Adipose tissue (tissue), 3 donors: ENCODE results near the gene TAS1R1. TPM values are rescaled to one million over a fixed set of nuclear protein-coding genes. Genes with fewer than 3 reads are reported as not detected.

ENCODE experiments used
- H3K27ac ChIP-seq: one replicate; pipeline ENCODE4 v1.5.1; 2013; ENCODE audit warnings: low read depth, low read length
- WGBS, 3 donors: extraction: QIAGEN DNeasy Blood & Tissue Kit; methylation state at CpG; one replicate each; pipeline ENCODE4 v1.1.7; 2013; 5-methylcytosine and 5-hydroxymethylcytosine counted together
- polyA plus RNA-seq, 3 donors: library from polyadenylated mRNA; stranded (reverse); fragments of 200-250 nt; gene quantifications; one replicate each; pipeline ENCODE4 v1.2.3, GENCODE V29; 2013
- donor health status: healthy with polysubstance abuse.
- donor health status: Bipolar disorder and iron deficiency.
- donor health status: healthy.

Gene TAS1R1
- under 1 TPM in 1 of 3 donors, not detected in 2; 0.12 TPM for polyA plus RNA-seq

- 69 to 74% (median 73%) methylated on average over 19 of the region's 19 CpGs for WGBS, 3 donors
- H3K27ac ChIP-seq: no peak within 1 kb of the TSS
These were observed at the start of gene TAS1R1 for GRCh38 chr1:6554907-6555778. TSS of gene TAS1R1 (plus strand) at chr1:6555307. CDS start at chr1:6555374, 67 bp downstream.

GRCh38 chr1:6505367-6506209, 49.5 kb upstream of the TAS1R1 start:
- 81 to 87% (median 86%) methylated on average over 31 of the region's 31 CpGs for WGBS, 3 donors

GRCh38 chr1:6506210-6507036, 48.7 kb upstream of the TAS1R1 start:
- H3K27ac ChIP-seq: no peak overlapping the region
- 74 to 79% (median 76%) methylated on average over 30 to 31 of the region's 31 CpGs for WGBS, 3 donors

More at GRCh38 chr1:6505367-6506209, 49.5 kb upstream of the TAS1R1 start:
- no peak overlapping the region for H3K27ac ChIP-seq

- H3K27ac ChIP-seq: no peak overlapping the region
- 69 to 76% (median 71%) methylated on average over 7 of the region's 7 CpGs for WGBS, 3 donors
These were observed 48.1 kb upstream of the TAS1R1 start for GRCh38 chr1:6507037-6507428.

- WGBS, 3 donors: 73 to 80% (median 77%) methylated on average over 11 to 12 of the region's 12 CpGs
- no peak overlapping the region for H3K27ac ChIP-seq
These were observed 47.6 kb upstream of the TAS1R1 start for GRCh38 chr1:6507461-6507911.

- H3K27ac ChIP-seq: no peak overlapping the region
- WGBS, 3 donors: 75 to 82% (median 81%) methylated on average over 18 of the region's 18 CpGs
These were observed 46.8 kb upstream of the TAS1R1 start for GRCh38 chr1:6508154-6508815.

- H3K27ac ChIP-seq: no peak overlapping the region
- 79 to 92% (median 85%) methylated on average over 11 of the region's 11 CpGs for WGBS, 3 donors
These were observed 46.3 kb upstream of the TAS1R1 start for GRCh38 chr1:6508816-6509189.

- 43 to 58% (median 58%) methylated on average over 20 of the region's 20 CpGs for WGBS, 3 donors
- H3K27ac ChIP-seq: no peak overlapping the region
These were observed 45.7 kb upstream of the TAS1R1 start for GRCh38 chr1:6509220-6509918.

GRCh38 chr1:6509919-6510291, 45.2 kb upstream of the TAS1R1 start:
- no peak overlapping the region for H3K27ac ChIP-seq
- 64 to 79% (median 78%) methylated on average over 9 to 10 of the region's 10 CpGs for WGBS, 3 donors

- 77 to 93% (median 78%) methylated on average over 5 to 6 of the region's 6 CpGs for WGBS, 3 donors
- H3K27ac ChIP-seq: no peak overlapping the region
These were observed 44.6 kb upstream of the TAS1R1 start for GRCh38 chr1:6510493-6510892.

- 74 to 80% (median 79%) methylated on average over 6 of the region's 6 CpGs for WGBS, 3 donors
- no peak overlapping the region for H3K27ac ChIP-seq
These were observed 44.1 kb upstream of the TAS1R1 start for GRCh38 chr1:6511056-6511455.

- H3K27ac ChIP-seq: no peak overlapping the region
- 83 to 85% (median 84%) methylated on average over 16 of the region's 16 CpGs for WGBS, 3 donors
These were observed 43.4 kb upstream of the TAS1R1 start for GRCh38 chr1:6511561-6512244.

- H3K27ac ChIP-seq: no peak overlapping the region
- 89 to 91% (median 90%) methylated on average over 18 to 19 of the region's 19 CpGs for WGBS, 3 donors
These were observed 42.7 kb upstream of the TAS1R1 start for GRCh38 chr1:6512245-6512907.

- 78 to 83% (median 82%) methylated on average over 8 of the region's 8 CpGs for WGBS, 3 donors
- no peak overlapping the region for H3K27ac ChIP-seq
These were observed 42.2 kb upstream of the TAS1R1 start for GRCh38 chr1:6512908-6513280.

GRCh38 chr1:6513320-6513801, 41.7 kb upstream of the TAS1R1 start:
- 70 to 83% (median 75%) methylated on average over 9 of the region's 9 CpGs for WGBS, 3 donors
- H3K27ac ChIP-seq: no peak overlapping the region

- 76 to 94% (median 81%) methylated on average over 4 of the region's 4 CpGs for WGBS, 3 donors
- no peak overlapping the region for H3K27ac ChIP-seq
These were observed 39.3 kb upstream of the TAS1R1 start for GRCh38 chr1:6515771-6516170.
